OCI-LY7 (cell line): ENCODE data around the gene CIITA. TPM values are rescaled to one million over a fixed set of nuclear protein-coding genes. Genes with fewer than 3 reads are reported as not detected.

Experiments used
- BruUV-seq: library from RNA; stranded (reverse); fragments of 400-500 nt; replicated peaks from 2 replicates; lab custom pipeline; 2021; lab: Mats Ljungman, UMichigan
- CTCF ChIA-PET: fragments of 300-600 bp; sonication (Branson Sonifier 250); formaldehyde crosslinking; loops from one replicate; lab custom pipeline; 2022; ENCODE audit warnings: antibody characterized with exemption; ENCODE audit not compliant: unreplicated experiment; lab: Charles Lee
- POLR2A ChIA-PET: fragments of 300-600 bp; sonication (Branson Sonifier 250); formaldehyde crosslinking; loops from one replicate; lab custom pipeline; 2022; ENCODE audit warnings: antibody characterized with exemption; lab: Charles Lee
- DNase-seq: peaks from one replicate; pipeline ENCODE4 v3.0.0-alpha.2; 2015; ENCODE audit warnings: low spot score
- H2AFZ ChIP-seq: fragments of 200-600 bp; sonication (generic), shearing (Covaris generic); 2 replicates; pipeline ENCODE4 v1.6.1; 2014; ENCODE audit warnings: mild to moderate bottlenecking, antibody characterized with exemption, low read length, moderate library complexity
- H3K27ac ChIP-seq: fragments of 200-600 bp; sonication (generic); 2 replicates; pipeline ENCODE4 v1.5.1; 2014; ENCODE audit warnings: mixed run types, low read depth, mild to moderate bottlenecking, moderate library complexity, low read length, inconsistent platforms; ENCODE audit not compliant: poor library complexity, severe bottlenecking
- H3K36me3 ChIP-seq: fragments of 200-600 bp; sonication (generic); 2 replicates; pipeline ENCODE4 v1.6.1; 2014; ENCODE audit warnings: mild to moderate bottlenecking, antibody characterized with exemption, low read length, moderate library complexity, mixed read lengths; ENCODE audit not compliant: insufficient read depth
- H3K4me1 ChIP-seq: fragments of 200-600 bp; sonication (generic); 2 replicates; pipeline ENCODE4 v1.5.1; 2014; ENCODE audit warnings: mild to moderate bottlenecking, low read length; ENCODE audit not compliant: insufficient read depth, poor library complexity, severe bottlenecking
- H3K4me2 ChIP-seq: fragments of 200-600 bp; sonication (generic); 2 replicates; pipeline ENCODE4 v1.6.1; 2014; ENCODE audit warnings: mild to moderate bottlenecking, low read length
- H3K4me3 ChIP-seq: fragments of 200-600 bp; sonication (generic); 2 replicates; pipeline ENCODE4 v1.5.1; 2014; ENCODE audit warnings: mild to moderate bottlenecking, low read depth, low read length; ENCODE audit not compliant: poor library complexity, severe bottlenecking
- H3K79me2 ChIP-seq: fragments of 200-600 bp; sonication (generic); 2 replicates; pipeline ENCODE4 v1.6.1; 2016; ENCODE audit warnings: low read depth, mild to moderate bottlenecking, low read length, moderate library complexity, mixed read lengths; ENCODE audit not compliant: insufficient read depth
- H3K9me2 ChIP-seq: fragments of 200-600 bp; sonication (generic); 2 replicates; pipeline ENCODE4 v1.6.1; 2016; ENCODE audit warnings: mild to moderate bottlenecking, low read length, mixed read lengths; ENCODE audit not compliant: insufficient read depth
- H3K9me3 ChIP-seq: fragments of 200-600 bp; sonication (generic); 2 replicates; pipeline ENCODE4 v1.6.1; 2014; ENCODE audit warnings: mild to moderate bottlenecking, mixed run types, low read length, mixed read lengths
- H4K20me1 ChIP-seq: fragments of 200-600 bp; sonication (generic); 2 replicates; pipeline ENCODE4 v1.6.1; 2014; ENCODE audit warnings: mild to moderate bottlenecking, antibody characterized with exemption, low read length, moderate library complexity, mixed read lengths; ENCODE audit not compliant: insufficient read depth
- CTCF ChIP-seq: fragments of 200-600 bp; sonication (generic); conservative IDR thresholded peaks from 2 replicates; pipeline ENCODE4 v1.5.1; 2014; ENCODE audit warnings: mild to moderate bottlenecking, antibody characterized with exemption, low read length, moderate library complexity, mixed read lengths
- EZH2phosphoT487 ChIP-seq: fragments of 200-600 bp; sonication (generic); IDR thresholded peaks from 2 replicates; pipeline ENCODE4 v1.6.1; 2018; ENCODE audit warnings: low read depth, borderline replicate concordance, mild to moderate bottlenecking, mixed run types, antibody characterized with exemption, low read length, moderate library complexity, mixed read lengths
- intact Hi-C: fragments of 100-400 bp; cut with micrococcal nuclease; formaldehyde crosslinking; loops from one replicate; pipeline ENCODE4 v1.10.0; 2022; ENCODE audit not compliant: unreplicated experiment
- total RNA-seq, 2 experiments: library from RNA; depleted of rRNA in 1 of 2; stranded (reverse); fragments of >200 nt in 1 of 2; shearing (Covaris generic) in 1 of 2; gene quantifications; 2 replicates each; pipeline ENCODE4 v1.2.3, GENCODE V29; 2014 to 2022

The CIITA gene
- total RNA-seq, 2 experiments from 2014 or later = 68.7 to 101 TPM

GRCh38 chr16:10935226-10935915, 58.4 kb downstream of the CIITA start:
- no peaks in the 10 kb centered on the region for H3K79me2 ChIP-seq
- POLR2A ChIA-PET = interaction anchor here (1.0 kb wide), 1 partner anchor 21 kb away, joined by 3 read pairs; no protein-coding TSS in a partner anchor
- H3K4me3 ChIP-seq = no peak overlapping the region
- TF ChIP-seq CTCF = no peak
- no peak for TF ChIP-seq EZH2phosphoT487
- peaks cover 29% of the 10 kb centered on the region for H3K4me1 ChIP-seq
- H3K36me3 ChIP-seq = peaks cover 22% of the 10 kb centered on the region; the same call in 1 of the 2 replicates
- H3K9me2 ChIP-seq = no peaks in the 10 kb centered on the region
- CTCF ChIA-PET = no interaction called here
- intact Hi-C loops = loop anchor here (5.0 kb wide), 1 partner anchor 413 kb away; no protein-coding TSS in a partner anchor
- H4K20me1 ChIP-seq = no peaks in the 10 kb centered on the region
- H3K9me3 ChIP-seq = no peaks in the 10 kb centered on the region
- no peak overlapping the region for H3K27ac ChIP-seq
- BruUV-seq = TSS peak; percentile 7
- no peak overlapping the region for H3K4me2 ChIP-seq
- DNase-seq = no peak
- H2AFZ ChIP-seq = no peak overlapping the region

GRCh38 chr16:10936272-10936984, 59.4 kb downstream of the CIITA start:
- H3K79me2 ChIP-seq = no peaks in the 10 kb centered on the region

More at GRCh38 chr16:10936272-10936984, 59.4 kb downstream of the CIITA start:
- no peak for DNase-seq
- intact Hi-C loops = loop anchor here (5.0 kb wide), 1 partner anchor 414 kb away; no protein-coding TSS in a partner anchor
- ChIA-PET CTCF (no interaction called here), POLR2A (interaction anchor here (0.6 kb wide), 1 partner anchor 139 kb away, joined by 3 read pairs; no protein-coding TSS in a partner anchor)
- Histone ChIP-seq H3K27ac (no peak overlapping the region), H3K36me3 (peaks cover 22% of the 10 kb centered on the region; the same call in 1 of the 2 replicates), H2AFZ (no peak overlapping the region), H3K4me2 (peak overlapping the region; percentile 1; the same call in 1 of the 2 replicates), H3K4me1 (peaks cover 36% of the 10 kb centered on the region), H4K20me1 (0 out of 2 replicates have a peak, but pooled peaks cover 5% of the 10 kb centered on the region), H3K9me2 (no peaks in the 10 kb centered on the region), H3K4me3 (no peak overlapping the region), H3K9me3 (no peaks in the 10 kb centered on the region)
- TF ChIP-seq EZH2phosphoT487 (no peak), CTCF (no peak)
- BruUV-seq = no TSS peak
